Measurements from ENCODE around the gene ITGB6.
"Not testable (repeated sequence)": the region's sequence is repeated elsewhere in the genome, so short reads cannot be mapped to it uniquely, and the experiment has no call there.

ITGB6 gene

GRCh38 chr2:160132761-160133160, 67.3 kb downstream of the ITGB6 start:
- DNase-seq, result no peak

- DNase-seq, result no peak
Observed at GRCh38 chr2:160126756-160127155, 73.3 kb downstream of the ITGB6 start.

DNA sequence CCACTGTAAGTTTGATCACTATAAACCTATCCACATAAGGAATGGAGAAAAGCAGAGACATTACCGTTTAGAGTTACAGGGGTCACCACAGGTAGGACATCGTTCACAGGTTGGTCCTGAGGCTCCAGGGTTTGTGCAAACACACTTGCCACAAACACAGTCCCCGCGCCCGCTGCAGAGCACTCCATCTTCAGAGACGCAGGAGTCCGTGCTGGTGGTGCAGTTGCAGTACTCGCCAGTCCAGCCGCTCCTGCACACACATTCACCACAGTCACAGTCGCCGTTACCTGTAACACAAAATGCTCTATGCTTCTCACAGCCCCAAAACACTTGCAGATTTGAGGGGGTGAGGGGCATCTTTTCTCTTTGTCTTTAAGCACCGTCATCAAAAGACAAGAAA, 73.8 kb downstream of the ITGB6 start:
- no peak for DNase-seq

DNA sequence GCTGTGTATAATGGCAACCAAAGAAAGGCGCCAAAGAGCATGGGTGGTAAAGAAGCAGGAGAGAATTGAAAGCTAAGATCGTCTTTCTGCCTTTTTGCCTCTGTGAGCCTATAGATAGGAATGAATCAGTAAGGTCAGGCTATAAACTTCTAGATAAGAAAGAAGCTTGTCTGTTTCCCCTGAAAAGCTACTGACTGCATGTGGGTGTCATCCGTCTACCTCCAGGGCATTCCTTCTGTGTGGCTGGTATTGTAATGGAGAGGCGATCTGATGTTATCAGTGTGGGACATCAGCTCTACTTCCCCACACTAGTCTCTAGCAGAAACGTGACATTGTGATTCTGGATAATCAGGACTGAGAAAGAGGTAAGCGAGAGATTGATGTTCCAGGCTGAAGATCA, 74.2 kb downstream of the ITGB6 start:
- DNase-seq, result no peak

GRCh38 chr2:160125366-160125765, 74.7 kb downstream of the ITGB6 start:
- DNase-seq, result no peak

- no peak for DNase-seq
Observed at GRCh38 chr2:160124571-160124970, 75.5 kb downstream of the ITGB6 start.

DNA sequence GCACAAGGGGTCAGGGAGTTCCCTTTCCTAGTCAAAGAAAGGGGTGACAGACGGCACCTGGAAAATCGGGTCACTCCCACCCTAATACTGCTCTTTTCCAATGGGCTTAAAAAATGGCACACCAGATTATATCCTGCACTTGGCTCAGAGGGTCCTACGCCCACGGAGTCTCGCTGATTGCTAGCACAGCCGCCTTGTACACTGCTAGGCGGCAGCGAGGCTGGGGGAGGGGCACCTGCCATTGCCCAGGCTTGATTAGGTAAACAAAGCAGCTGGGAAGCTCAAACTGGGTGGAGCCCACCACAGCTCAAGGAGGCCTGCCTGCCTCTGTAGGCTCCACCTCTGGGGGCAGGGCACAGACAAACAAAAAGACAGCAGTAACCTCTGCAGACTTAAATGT, 85.4 kb downstream of the ITGB6 start:
- not testable (repeated sequence) for DNase-seq

DNA sequence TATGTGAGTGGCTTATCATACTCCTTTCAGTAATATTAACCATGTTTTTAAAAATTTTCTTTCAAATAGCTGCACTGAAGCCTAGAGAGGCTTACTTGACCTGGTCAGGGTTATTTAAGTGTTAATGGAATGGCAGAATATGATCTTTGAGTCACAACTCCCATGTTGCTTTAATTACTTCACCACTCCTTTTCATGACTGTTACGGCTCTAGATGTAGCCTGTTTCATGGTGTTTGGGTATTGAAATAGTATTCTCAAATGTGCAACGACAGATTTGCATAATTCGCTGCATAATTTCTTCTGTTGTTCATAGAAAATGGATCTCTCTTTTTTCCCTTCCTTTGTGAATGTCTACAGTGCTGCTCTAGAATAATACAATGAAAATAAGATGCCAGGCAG, 86.1 kb downstream of the ITGB6 start:
- no peak for DNase-seq

DNA sequence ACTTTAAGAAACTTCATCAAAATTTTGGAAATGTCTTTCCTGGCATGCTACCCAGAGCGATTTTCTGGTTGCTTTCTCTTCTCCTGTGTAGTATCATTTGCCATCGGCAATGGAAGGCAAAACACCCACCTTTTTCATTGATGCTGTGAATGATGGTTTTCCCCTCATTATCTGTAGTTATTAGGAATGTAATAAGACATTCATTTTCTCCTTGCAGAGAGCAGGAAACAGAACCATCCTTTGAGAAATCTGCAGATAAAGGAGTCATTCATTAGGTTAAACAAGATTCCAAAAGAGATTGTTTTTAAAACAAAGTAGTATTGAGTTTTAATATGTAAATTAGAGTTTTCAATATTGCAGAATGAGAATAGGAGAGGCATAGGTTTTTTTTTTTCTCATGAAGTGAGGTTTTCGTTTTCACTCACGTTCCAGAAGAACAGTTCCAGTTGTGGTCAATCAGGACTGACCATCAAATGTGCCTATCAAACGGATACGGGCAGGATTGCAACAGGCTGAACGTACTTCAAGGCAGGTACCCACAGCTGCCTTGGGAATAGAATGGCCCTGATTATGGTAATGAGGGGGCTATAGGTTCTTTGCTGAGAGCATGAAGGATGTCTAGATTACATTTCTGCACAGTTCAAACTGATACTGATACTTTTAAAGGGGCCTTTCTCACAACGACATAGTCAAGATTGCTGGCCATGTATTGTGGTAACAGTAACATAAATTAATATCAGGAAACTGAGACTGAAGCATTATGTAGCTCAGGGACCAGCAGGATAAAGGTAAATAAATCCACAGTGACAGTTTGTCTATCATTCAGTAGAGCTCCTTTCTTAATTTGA, 87.9 kb downstream of the ITGB6 start:
- no peak for DNase-seq

DNA sequence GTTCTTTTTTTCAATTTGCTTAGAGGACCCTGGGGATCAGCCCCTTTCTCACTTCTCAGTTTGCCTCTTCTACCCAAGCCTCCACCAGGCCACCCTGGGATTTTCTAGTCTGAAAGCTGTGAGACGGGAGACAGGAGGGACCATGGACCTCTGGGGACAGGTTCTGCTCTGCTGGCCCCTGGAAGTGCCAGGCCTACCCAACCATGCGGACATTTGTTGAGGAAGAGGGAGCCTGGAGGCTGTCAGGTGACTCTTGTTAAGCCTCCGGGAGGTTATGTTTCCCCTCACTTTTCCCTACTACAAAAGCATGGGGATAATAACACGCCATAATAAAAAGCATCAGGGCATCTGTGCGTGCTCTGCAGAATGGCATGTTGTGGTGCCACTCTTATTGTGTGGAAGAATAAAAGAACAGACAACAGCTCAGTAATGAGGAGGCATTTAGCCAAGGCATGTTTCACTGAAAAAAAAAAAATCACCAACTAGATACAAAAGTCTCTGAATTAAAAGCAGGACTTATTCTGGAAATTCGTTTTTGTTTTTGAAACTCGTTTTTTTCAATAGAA, 89.3 kb downstream of the ITGB6 start:
- no peak for DNase-seq

DNA sequence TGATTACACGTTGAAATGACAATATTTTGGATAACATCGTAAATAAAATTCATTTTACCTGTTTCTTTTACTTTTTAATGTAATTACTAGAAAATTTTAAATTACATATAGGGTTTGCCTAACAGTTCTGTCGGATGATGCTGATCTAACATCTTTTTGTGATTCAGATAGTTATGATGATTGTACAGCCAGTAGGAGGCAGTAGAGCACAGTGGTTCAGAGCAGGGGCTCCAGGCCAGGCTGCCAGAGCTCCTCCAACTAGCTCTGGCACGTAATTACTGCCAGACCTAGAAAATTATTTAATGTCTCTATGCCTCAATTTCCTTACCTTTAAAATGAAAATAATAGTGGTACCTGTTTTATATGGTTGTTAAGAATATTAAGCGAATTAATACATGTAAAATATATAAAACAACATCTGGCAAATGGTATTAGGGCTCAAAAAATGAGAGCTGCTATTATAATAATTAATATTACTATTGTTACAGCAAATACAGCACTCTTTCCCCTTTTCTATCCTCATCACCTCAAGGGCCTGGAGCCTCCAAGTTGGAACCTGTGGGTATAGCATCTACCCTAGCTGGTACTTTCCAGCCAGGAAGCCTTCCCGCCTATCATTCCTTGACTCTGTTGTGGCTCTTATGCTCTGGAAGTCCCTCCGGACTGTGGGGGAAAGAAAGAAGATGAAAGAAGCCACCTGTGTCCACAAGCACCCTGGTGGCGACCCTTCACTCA, 90.0 kb downstream of the ITGB6 start:
- peak; percentile 63 for DNase-seq

DNA sequence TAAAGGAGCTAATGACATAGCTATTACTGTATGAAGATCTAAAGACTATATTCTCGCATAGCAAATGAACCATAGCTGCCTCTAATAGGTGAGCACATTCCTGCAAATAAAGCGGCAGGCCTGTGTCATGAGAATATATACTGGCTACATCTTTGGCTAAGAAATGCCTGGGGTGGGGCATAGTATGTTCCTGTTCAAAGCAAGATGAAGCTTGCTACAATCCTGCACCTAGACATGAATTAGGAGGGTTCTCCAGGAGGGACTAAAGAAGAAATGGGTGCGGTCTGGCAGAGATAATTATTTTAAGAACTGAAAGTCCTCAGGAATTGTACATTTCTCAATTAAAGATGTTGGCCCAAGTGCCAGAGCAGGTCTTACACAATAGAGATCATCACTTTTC, 90.8 kb downstream of the ITGB6 start:
- no peak for DNase-seq

DNA sequence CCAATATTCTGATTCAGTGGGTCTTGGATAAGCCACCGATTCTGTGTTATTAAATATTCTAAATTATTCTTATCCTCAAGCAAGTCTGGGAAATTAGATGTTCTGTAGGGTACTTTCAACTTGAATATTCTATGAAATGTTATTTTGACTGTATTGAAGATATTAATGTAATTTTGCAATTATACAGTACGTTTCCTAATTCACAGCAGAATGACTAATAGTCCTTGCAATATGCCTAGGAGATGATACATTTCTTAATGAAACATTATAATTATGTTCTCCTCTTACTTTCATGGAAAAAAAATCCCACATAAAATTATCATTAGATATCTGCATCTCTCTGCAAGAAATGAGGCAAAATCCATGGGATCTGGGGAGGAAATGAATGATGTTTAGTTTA, 91.4 kb downstream of the ITGB6 start:
- no peak for DNase-seq

DNA sequence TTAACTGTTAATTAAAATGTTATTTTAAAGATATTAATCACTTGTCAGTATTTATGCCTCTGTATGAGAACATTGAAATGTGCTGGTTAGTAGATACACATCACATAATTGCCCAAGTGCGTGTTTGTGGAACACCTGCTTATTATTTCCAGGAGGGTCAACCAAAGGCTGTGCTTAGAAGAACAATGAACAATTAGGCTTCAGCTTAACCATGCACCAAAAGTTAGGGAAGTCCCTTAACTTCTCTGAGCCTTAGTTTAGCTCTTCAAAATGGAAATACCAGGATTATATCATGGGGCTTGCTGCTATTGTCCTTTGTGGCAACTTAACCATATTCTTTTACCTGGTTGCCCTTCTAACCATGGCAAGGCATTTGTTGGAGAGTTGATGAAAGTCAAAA, 94.7 kb downstream of the ITGB6 start:
- DNase-seq, result no peak

DNA sequence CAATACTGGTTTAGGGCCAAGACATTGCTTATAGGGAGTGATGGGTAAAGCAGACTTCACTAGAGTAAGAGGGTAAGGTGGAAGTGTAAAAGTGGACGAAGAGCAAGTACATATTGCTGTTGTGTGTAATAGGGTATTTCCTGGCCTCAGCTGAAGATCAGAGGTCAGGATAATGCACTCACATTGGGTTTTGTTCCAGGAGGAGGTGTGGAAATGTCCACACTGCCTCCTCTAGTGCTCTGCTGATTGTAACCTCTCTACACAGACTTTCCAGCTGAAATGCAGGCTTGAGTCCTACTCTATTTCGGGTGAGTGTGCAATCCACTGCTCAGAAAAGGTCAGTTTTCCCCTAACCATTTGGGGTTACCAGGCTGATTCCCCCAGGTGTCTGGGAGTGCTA, 96.0 kb downstream of the ITGB6 start:
- no peak for DNase-seq

- no peak for DNase-seq
Observed at GRCh38 chr2:160097326-160097725, 102.7 kb downstream of the ITGB6 start.

GRCh38 chr2:160096409-160096808, 103.7 kb downstream of the ITGB6 start:
- DNase-seq, result peak; percentile 29

GRCh38 chr2:160092445-160092844, 107.6 kb downstream of the ITGB6 start:
- no peak for DNase-seq

- DNase-seq, result no peak
Observed at GRCh38 chr2:160091381-160091780, 108.7 kb downstream of the ITGB6 start.

DNA sequence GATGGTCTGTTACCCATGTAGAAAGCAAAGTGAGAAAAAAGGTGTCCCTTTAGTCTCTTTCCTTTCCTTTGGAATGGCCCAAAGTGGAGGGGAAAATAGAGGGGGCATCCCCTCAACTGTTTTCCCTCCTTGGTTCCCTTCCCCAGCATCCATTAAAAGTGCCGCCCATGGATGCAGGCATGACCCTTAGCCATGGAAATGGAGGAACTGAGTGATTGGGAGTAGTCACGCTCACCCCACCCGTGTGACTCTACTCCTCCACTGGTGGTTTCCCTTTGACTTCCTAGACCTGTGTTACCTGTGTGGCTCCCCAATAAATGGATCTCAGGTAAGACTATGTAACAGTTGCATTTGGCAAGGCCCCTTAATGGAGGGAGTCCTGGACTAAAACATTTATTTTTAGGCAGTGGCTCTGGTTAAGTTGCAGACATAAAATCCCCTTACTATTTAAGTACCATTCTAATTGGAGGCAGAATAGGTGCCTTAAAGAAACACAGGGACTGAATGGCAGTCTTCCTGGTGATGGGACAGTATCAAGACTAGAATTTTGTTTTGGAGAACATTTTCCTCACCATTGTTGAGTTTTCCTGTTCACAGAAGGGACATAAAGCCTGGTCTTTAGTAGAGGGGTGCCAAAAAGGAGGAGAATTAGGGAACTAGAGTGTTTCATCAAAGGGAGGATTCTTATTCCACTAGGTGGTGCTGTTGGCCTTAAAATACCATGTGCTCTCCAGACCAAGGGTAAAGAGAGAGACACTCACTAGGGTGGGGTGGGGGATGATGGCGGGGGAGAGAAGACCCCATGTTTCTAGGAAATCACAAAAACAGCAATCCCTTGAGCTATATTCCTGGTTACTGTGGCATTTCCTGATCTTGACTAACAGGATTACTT, 112.0 kb downstream of the ITGB6 start:
- no peak for DNase-seq

- DNase-seq, result no peak
Observed at GRCh38 chr2:160085662-160086061, 114.4 kb downstream of the ITGB6 start.

DNA sequence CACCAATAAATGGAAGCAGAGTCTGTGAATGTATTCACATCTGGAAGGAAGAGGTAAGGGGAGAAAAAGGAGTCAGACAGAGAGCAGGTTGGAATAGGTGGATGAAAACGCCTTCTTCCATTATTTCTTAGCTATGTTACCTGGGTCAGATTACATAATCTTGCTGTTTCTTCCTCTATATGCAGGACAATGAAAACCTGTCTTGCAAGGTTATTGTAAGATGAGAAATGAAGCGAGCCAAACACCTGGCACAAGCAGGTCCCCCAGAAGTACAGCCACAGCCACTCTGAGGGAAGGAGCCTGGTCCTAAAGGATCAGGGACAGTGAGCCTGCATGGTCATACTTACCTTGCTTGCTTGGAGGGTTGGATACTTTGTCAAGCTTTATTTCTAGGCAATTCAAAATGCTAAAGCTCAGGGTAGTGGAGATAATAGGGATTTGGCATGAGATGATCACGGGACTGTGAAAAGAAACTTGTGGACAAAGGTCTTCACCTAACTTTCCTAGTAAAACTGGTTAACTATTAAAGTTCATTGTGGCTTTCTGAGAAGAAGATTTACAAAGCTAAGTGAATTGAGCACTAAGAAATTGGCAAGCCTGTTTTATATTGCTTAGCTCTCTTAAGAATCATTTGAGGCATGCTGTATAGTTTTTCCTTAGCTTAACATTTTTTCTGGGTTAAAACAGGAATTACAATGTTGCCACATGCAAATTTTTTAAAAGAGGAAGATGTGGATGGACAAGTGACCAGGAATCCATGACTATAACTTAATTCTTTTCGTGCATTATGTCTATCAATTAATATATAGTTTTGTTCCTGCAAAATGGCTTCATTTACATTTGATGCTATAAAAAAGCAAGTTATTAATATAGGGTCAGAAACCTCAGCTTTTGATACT, 121.9 kb downstream of the ITGB6 start:
- DNase-seq, result no peak

All from activated CD4-positive, alpha-beta T cell treated with anti-CD3 and anti-CD28 coated beads for 48 hours (primary cell).